GM23248 (cell line): Measurements from ENCODE around the gene SEMA5A.

Experiments used
- EZH2 ChIP-seq: fragments of 200-600 bp; sonication (generic); IDR thresholded peaks from 2 replicates; pipeline ENCODE4 v1.6.1; 2018; ENCODE audit warnings: antibody characterized with exemption, mild to moderate bottlenecking; ENCODE audit not compliant: insufficient read depth, poor library complexity, severe bottlenecking
- EZH2phosphoT487 ChIP-seq: fragments of 200-600 bp; sonication (generic); IDR thresholded peaks from 2 replicates; pipeline ENCODE4 v1.6.1; 2018; ENCODE audit warnings: antibody characterized with exemption, moderate library complexity, mild to moderate bottlenecking, low read depth; ENCODE audit not compliant: insufficient read depth

DNA sequence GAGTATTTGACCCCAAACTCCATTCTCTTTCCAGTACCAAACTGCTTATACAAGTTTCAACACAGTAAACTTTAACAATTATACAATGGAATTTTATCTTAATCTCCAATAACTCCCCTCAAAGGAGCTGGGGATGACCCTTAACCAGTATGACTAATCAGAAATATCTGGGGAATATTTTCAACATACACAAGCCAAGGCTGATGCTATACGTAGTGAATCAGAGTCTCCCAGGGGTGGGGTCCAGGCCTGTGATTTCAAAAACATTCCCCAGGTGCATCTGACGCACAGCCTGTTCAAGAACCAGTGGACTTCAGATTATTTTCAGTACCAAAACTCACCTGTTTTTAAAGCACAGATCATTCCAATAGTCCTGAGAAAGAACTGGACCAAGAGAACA lies 11.8 kb upstream of the SEMA5A start:
- TF ChIP-seq EZH2, result no peak
- no peak for TF ChIP-seq EZH2phosphoT487
